T-helper 1 cell treated with Interleukin-12 subunit alpha and Interleukin-12 subunit beta and Interleukin-4 antibody, amounts not matched to agents 30 μg/mL and 1 μg/mL, for 36 hours (primary cell): ENCODE measurements around the gene GLIS1.

ENCODE experiments used
- H3K27ac Mint-ChIP-seq: one replicate; pipeline ENCODE4 v1.8.0; 2021; ENCODE audit warnings: mild to moderate bottlenecking, mixed read lengths
- H3K27me3 Mint-ChIP-seq: one replicate; pipeline ENCODE4 v1.8.0; 2021; ENCODE audit warnings: low read depth, mixed read lengths
- H3K36me3 Mint-ChIP-seq: one replicate; pipeline ENCODE4 v1.8.0; 2021; ENCODE audit warnings: low read depth, mixed read lengths
- H3K4me1 Mint-ChIP-seq: one replicate; pipeline ENCODE4 v1.8.0; 2021; ENCODE audit warnings: low read depth, mixed read lengths
- H3K4me3 Mint-ChIP-seq: one replicate; pipeline ENCODE4 v1.8.0; 2021; ENCODE audit warnings: mild to moderate bottlenecking, moderate library complexity, mixed read lengths
- H3K9me3 Mint-ChIP-seq: one replicate; pipeline ENCODE4 v1.8.0; 2021; ENCODE audit warnings: mixed read lengths

The GLIS1 gene

GRCh38 chr1:53589043-53589887 is 149.7 kb downstream of the GLIS1 start:
- H3K27ac Mint-ChIP-seq, result no peak overlapping the region
- peaks cover 12% of the 10 kb centered on the region for H3K4me1 Mint-ChIP-seq
- no peaks in the 10 kb centered on the region for H3K36me3 Mint-ChIP-seq
- peaks cover 19% of the 10 kb centered on the region for H3K27me3 Mint-ChIP-seq
- H3K4me3 Mint-ChIP-seq, result no peak overlapping the region
- H3K9me3 Mint-ChIP-seq, result no peaks in the 10 kb centered on the region

GRCh38 chr1:53588053-53588779 is 150.7 kb downstream of the GLIS1 start:
- Mint-ChIP-seq H3K4me1 (peaks cover 12% of the 10 kb centered on the region), H3K27ac (no peak overlapping the region), H3K36me3 (no peaks in the 10 kb centered on the region), H3K4me3 (no peak overlapping the region), H3K9me3 (no peaks in the 10 kb centered on the region), H3K27me3 (peaks cover 19% of the 10 kb centered on the region)

- peaks cover 12% of the 10 kb centered on the region for H3K4me1 Mint-ChIP-seq
- H3K9me3 Mint-ChIP-seq, result no peaks in the 10 kb centered on the region
- no peak overlapping the region for H3K27ac Mint-ChIP-seq
- peaks cover 19% of the 10 kb centered on the region for H3K27me3 Mint-ChIP-seq
- no peak overlapping the region for H3K4me3 Mint-ChIP-seq
- no peaks in the 10 kb centered on the region for H3K36me3 Mint-ChIP-seq
Observed at GRCh38 chr1:53587252-53587988, 151.5 kb downstream of the GLIS1 start.

- no peaks in the 10 kb centered on the region for H3K36me3 Mint-ChIP-seq
- H3K27ac Mint-ChIP-seq, result no peak overlapping the region
- peaks cover 19% of the 10 kb centered on the region for H3K27me3 Mint-ChIP-seq
- peaks cover 12% of the 10 kb centered on the region for H3K4me1 Mint-ChIP-seq
- no peaks in the 10 kb centered on the region for H3K9me3 Mint-ChIP-seq
- H3K4me3 Mint-ChIP-seq, result no peak overlapping the region
Observed at GRCh38 chr1:53586765-53587164, 152.2 kb downstream of the GLIS1 start.

- peaks cover 12% of the 10 kb centered on the region for H3K4me1 Mint-ChIP-seq
- H3K27ac Mint-ChIP-seq, result no peak overlapping the region
- H3K9me3 Mint-ChIP-seq, result no peaks in the 10 kb centered on the region
- no peaks in the 10 kb centered on the region for H3K36me3 Mint-ChIP-seq
- H3K4me3 Mint-ChIP-seq, result no peak overlapping the region
- peaks cover 19% of the 10 kb centered on the region for H3K27me3 Mint-ChIP-seq
Observed at GRCh38 chr1:53585565-53585964, 153.4 kb downstream of the GLIS1 start.

- Mint-ChIP-seq H3K4me3 (no peak overlapping the region), H3K27ac (peak overlapping the region; percentile 67), H3K4me1 (peaks cover 12% of the 10 kb centered on the region), H3K36me3 (no peaks in the 10 kb centered on the region), H3K27me3 (peaks cover 19% of the 10 kb centered on the region), H3K9me3 (no peaks in the 10 kb centered on the region)
Observed at GRCh38 chr1:53585129-53585528, 153.8 kb downstream of the GLIS1 start.

GRCh38 chr1:53584777-53585107 is 154.2 kb downstream of the GLIS1 start:
- Mint-ChIP-seq H3K27me3 (peaks cover 19% of the 10 kb centered on the region), H3K27ac (peak overlapping the region; percentile 67), H3K9me3 (no peaks in the 10 kb centered on the region), H3K36me3 (no peaks in the 10 kb centered on the region), H3K4me3 (no peak overlapping the region), H3K4me1 (peaks cover 12% of the 10 kb centered on the region)

GRCh38 chr1:53583868-53584776 is 154.8 kb downstream of the GLIS1 start:
- H3K4me1 Mint-ChIP-seq, result peaks cover 12% of the 10 kb centered on the region
- no peak overlapping the region for H3K4me3 Mint-ChIP-seq
- no peaks in the 10 kb centered on the region for H3K9me3 Mint-ChIP-seq
- H3K27ac Mint-ChIP-seq, result no peak overlapping the region
- no peaks in the 10 kb centered on the region for H3K36me3 Mint-ChIP-seq
- peaks cover 19% of the 10 kb centered on the region for H3K27me3 Mint-ChIP-seq

GRCh38 chr1:53583021-53583867 is 155.7 kb downstream of the GLIS1 start:
- peaks cover 12% of the 10 kb centered on the region for H3K4me1 Mint-ChIP-seq
- no peaks in the 10 kb centered on the region for H3K36me3 Mint-ChIP-seq
- no peak overlapping the region for H3K27ac Mint-ChIP-seq
- no peaks in the 10 kb centered on the region for H3K9me3 Mint-ChIP-seq
- H3K27me3 Mint-ChIP-seq, result peaks cover 18% of the 10 kb centered on the region
- H3K4me3 Mint-ChIP-seq, result no peak overlapping the region

GRCh38 chr1:53582211-53583020 is 156.5 kb downstream of the GLIS1 start:
- no peak overlapping the region for H3K27ac Mint-ChIP-seq
- H3K4me3 Mint-ChIP-seq, result no peak overlapping the region
- H3K36me3 Mint-ChIP-seq, result no peaks in the 10 kb centered on the region
- H3K4me1 Mint-ChIP-seq, result peaks cover 12% of the 10 kb centered on the region
- H3K27me3 Mint-ChIP-seq, result peaks cover 16% of the 10 kb centered on the region
- H3K9me3 Mint-ChIP-seq, result no peaks in the 10 kb centered on the region

GRCh38 chr1:53581476-53581875 is 157.5 kb downstream of the GLIS1 start:
- Mint-ChIP-seq H3K4me1 (peaks cover 12% of the 10 kb centered on the region), H3K4me3 (no peak overlapping the region), H3K27ac (no peak overlapping the region), H3K36me3 (no peaks in the 10 kb centered on the region), H3K27me3 (peaks cover 10% of the 10 kb centered on the region), H3K9me3 (no peaks in the 10 kb centered on the region)

- Mint-ChIP-seq H3K4me3 (no peak overlapping the region), H3K9me3 (no peaks in the 10 kb centered on the region), H3K27me3 (peaks cover 7% of the 10 kb centered on the region), H3K27ac (no peak overlapping the region), H3K4me1 (peaks cover 12% of the 10 kb centered on the region), H3K36me3 (no peaks in the 10 kb centered on the region)
Observed at GRCh38 chr1:53580739-53581475, 158.1 kb downstream of the GLIS1 start.
